MCF 10A (cell line): ENCODE data around the gene CAMTA1. TPM values are rescaled to one million over a fixed set of nuclear protein-coding genes. Genes with fewer than 3 reads are reported as not detected.

Experiments used
- BruUV-seq: library from RNA; stranded (reverse); fragments of 400-500 nt; replicated peaks from 2 replicates; lab custom pipeline; 2021; lab: Mats Ljungman, UMichigan
- CTCF ChIA-PET: fragments of 300-600 bp; sonication (Branson Sonifier 250); formaldehyde crosslinking; extraction: SDS; loops from one replicate; lab custom pipeline; 2021; ENCODE audit warnings: antibody characterized with exemption, inconsistent platforms; lab: Yijun Ruan, JAX
- POLR2A ChIA-PET: fragments of 300-600, 350-650 bp; sonication (Branson Sonifier 250); formaldehyde crosslinking; extraction: SDS; loops from one replicate; lab custom pipeline; 2020; ENCODE audit warnings: antibody characterized with exemption, inconsistent platforms; lab: Yijun Ruan, JAX
- DNase-seq: peaks from one replicate; pipeline ENCODE4 v3.0.0-alpha.2; 2018; ENCODE audit not compliant: unreplicated experiment
- H3K27ac Mint-ChIP-seq: one replicate; pipeline ENCODE4 v1.8.0; 2022; ENCODE audit warnings: mild to moderate bottlenecking, low read depth, mixed read lengths; ENCODE audit not compliant: unreplicated experiment
- H3K27me3 Mint-ChIP-seq: one replicate; pipeline ENCODE4 v1.8.0; 2022; ENCODE audit warnings: mixed read lengths; ENCODE audit not compliant: insufficient read depth, unreplicated experiment
- H3K36me3 Mint-ChIP-seq: one replicate; pipeline ENCODE4 v1.8.0; 2022; ENCODE audit warnings: mild to moderate bottlenecking, moderate library complexity, mixed read lengths; ENCODE audit not compliant: insufficient read depth, unreplicated experiment
- H3K4me1 Mint-ChIP-seq: one replicate; pipeline ENCODE4 v1.8.0; 2022; ENCODE audit warnings: mixed read lengths; ENCODE audit not compliant: insufficient read depth, unreplicated experiment
- H3K4me3 Mint-ChIP-seq: one replicate; pipeline ENCODE4 v1.8.0; 2022; ENCODE audit warnings: mild to moderate bottlenecking, moderate library complexity, mixed read lengths; ENCODE audit not compliant: unreplicated experiment
- H3K9me3 Mint-ChIP-seq: one replicate; pipeline ENCODE4 v1.8.0; 2022; ENCODE audit warnings: mixed read lengths; ENCODE audit not compliant: unreplicated experiment
- CTCF ChIP-seq: fragments of 200-600 bp; IDR thresholded peaks from one replicate; pipeline ENCODE4 v1.8.0; 2022; ENCODE audit warnings: antibody characterized with exemption, mild to moderate bottlenecking; ENCODE audit not compliant: unreplicated experiment
- intact Hi-C: fragments of 100-400 bp; cut with micrococcal nuclease; formaldehyde crosslinking; loops from 2 replicates; pipeline ENCODE4 v1.14.1; 2022
- total RNA-seq: library from RNA; stranded (reverse); gene quantifications from 2 replicates; pipeline ENCODE4 v1.2.3, GENCODE V29; 2022

Gene CAMTA1
- total RNA-seq, 1 experiment from 2014 or later, result 74.1 TPM

DNA sequence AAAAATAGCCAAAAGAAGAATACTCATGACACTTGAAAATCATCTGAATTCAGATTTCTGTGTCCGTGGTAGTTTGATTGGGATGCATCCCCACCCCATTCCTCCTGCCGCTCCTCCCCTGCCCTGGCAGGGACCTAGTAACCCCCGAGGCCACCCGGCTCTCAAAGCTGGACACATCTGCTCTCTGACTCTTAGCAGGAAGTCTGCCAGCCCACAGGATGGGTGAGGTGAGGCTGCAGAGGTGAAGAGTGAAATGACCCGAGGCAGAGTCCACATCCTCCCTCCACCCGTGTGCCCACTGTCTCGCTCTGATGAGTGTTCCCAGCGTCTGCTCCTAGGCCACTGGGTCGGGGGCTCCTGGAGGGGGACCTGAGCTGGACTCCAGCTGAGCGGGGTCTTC, 677.4 kb downstream of the CAMTA1 start:
- CTCF ChIA-PET, result no interaction called here

GRCh38 chr1:7463526-7463925, 678.3 kb downstream of the CAMTA1 start:
- H3K36me3 Mint-ChIP-seq, result no peaks in the 10 kb centered on the region
- ChIA-PET POLR2A (no interaction called here), CTCF (interaction anchor here (0.6 kb wide), 1 partner anchor 45 kb away, joined by 3 read pairs; no protein-coding TSS in a partner anchor)
- DNase-seq, result no peak
- peak overlapping the region; percentile 0 for H3K27ac Mint-ChIP-seq
- intact Hi-C loops, result no loop called here
- peaks cover 10% of the 10 kb centered on the region for H3K4me1 Mint-ChIP-seq
- H3K9me3 Mint-ChIP-seq, result no peaks in the 10 kb centered on the region
- BruUV-seq, result no TSS peak
- no peak for TF ChIP-seq CTCF
- no peaks in the 10 kb centered on the region for H3K27me3 Mint-ChIP-seq
- H3K4me3 Mint-ChIP-seq, result no peak overlapping the region

More for the DNA sequence above, 677.4 kb downstream of the CAMTA1 start:
- no peak for TF ChIP-seq CTCF
- BruUV-seq, result no TSS peak
- H3K9me3 Mint-ChIP-seq, result no peaks in the 10 kb centered on the region
- H3K4me1 Mint-ChIP-seq, result peaks cover 8% of the 10 kb centered on the region
- POLR2A ChIA-PET, result no interaction called here
- peak; percentile 36 for DNase-seq
- intact Hi-C loops, result no loop called here
- H3K27ac Mint-ChIP-seq, result no peak overlapping the region
- no peaks in the 10 kb centered on the region for H3K27me3 Mint-ChIP-seq
- H3K36me3 Mint-ChIP-seq, result no peaks in the 10 kb centered on the region
- no peak overlapping the region for H3K4me3 Mint-ChIP-seq

DNA sequence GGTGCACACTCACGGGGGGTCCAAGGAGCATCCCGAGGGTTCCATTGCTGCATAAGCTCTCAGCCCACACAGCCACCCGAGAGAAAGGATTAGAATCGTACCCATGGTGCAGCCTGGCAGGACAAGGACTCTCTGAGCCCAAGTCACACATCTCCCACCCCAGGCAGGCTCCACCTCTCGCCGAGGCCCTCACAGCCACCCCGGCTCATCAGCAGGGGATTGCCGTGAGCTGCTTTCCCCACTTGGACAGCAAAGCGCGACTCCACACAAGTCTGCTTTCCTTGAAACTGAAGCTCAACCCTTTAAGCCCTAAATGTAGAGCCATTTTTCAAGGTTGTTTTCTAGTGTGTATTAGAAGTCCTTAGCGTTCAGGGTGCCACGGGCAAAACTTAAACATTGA, 679.5 kb downstream of the CAMTA1 start:
- TF ChIP-seq CTCF, result no peak
- Mint-ChIP-seq H3K36me3 (no peaks in the 10 kb centered on the region), H3K27ac (no peak overlapping the region), H3K4me1 (peaks cover 22% of the 10 kb centered on the region), H3K4me3 (no peak overlapping the region), H3K9me3 (no peaks in the 10 kb centered on the region), H3K27me3 (no peaks in the 10 kb centered on the region)
- CTCF ChIA-PET, result no interaction called here
- intact Hi-C loops, result no loop called here
- no TSS peak for BruUV-seq
- POLR2A ChIA-PET, result no interaction called here
- no peak for DNase-seq

DNA sequence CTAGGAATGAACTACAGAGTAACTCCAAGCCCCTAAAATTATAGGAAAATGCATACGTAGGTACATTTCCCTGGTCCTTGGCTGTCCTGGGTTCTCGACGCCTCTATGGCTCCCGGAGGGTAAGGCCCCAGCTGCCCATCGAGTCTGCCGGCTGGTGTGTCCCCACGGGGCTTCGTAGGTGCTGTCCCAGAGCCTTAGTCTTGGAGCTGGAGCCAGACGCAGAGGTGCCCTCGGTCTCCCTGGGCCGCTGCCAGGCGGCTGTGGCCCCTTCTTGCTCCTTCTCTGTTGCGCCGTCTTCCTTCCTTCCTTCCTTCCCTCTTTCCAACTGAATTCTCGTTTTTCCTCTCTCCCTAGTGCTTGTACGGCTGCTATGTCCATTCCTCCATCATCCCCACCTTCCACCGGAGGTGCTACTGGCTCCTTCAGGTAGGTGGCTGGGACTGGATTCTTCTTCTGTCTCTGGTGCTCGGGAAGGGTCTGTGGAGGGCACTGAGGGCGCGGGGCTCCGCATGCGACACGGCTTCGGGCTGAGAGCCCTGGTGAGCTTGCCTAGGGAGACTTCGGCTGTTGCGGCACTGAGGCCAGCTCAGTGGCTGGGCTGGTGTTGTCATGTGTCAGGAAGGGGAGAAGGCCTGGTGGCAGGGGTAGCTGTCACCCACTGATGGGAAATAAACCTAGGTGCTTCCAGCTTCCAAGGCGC, 682.4 kb downstream of the CAMTA1 start:
- ChIA-PET POLR2A (interaction anchor here (0.8 to 1.2 kb wide), 2 partner anchors 11 to 13 kb away, joined by 3 to 4 read pairs; no protein-coding TSS in a partner anchor), CTCF (interaction anchor here (0.7 kb wide), 1 partner anchor 277 kb away, joined by 4 read pairs; no protein-coding TSS in a partner anchor)
- intact Hi-C loops, result no loop called here
- BruUV-seq, result no TSS peak
- no peak for TF ChIP-seq CTCF
- no peaks in the 10 kb centered on the region for H3K9me3 Mint-ChIP-seq
- no peaks in the 10 kb centered on the region for H3K27me3 Mint-ChIP-seq
- no peaks in the 10 kb centered on the region for H3K36me3 Mint-ChIP-seq
- no peak overlapping the region for H3K27ac Mint-ChIP-seq
- no peak for DNase-seq
- no peak overlapping the region for H3K4me3 Mint-ChIP-seq
- H3K4me1 Mint-ChIP-seq, result peaks cover 39% of the 10 kb centered on the region
